B cell (primary cell): Measurements from ENCODE around the gene HS6ST2. TPM values are rescaled to one million over a fixed set of nuclear protein-coding genes. Genes with fewer than 3 reads are reported as not detected.

Experiments used
- ATAC-seq: fragments of 200-7000 bp; cut with Tn5 transposase; one replicate; pipeline ENCODE4 v1.10.0; 2021; ENCODE audit warnings: low read depth, mild to moderate bottlenecking, moderate number of reproducible peaks, moderate library complexity
- CTCF ChIA-PET: fragments of 350-600 bp; sonication (Branson Sonifier 250); formaldehyde crosslinking; loops from one replicate; lab custom pipeline; 2021; ENCODE audit warnings: antibody characterized with exemption, inconsistent platforms; lab: Charles Lee
- POLR2A ChIA-PET: fragments of 350-600 bp; sonication (Branson Sonifier 250); formaldehyde crosslinking; loops from one replicate; lab custom pipeline; 2021; ENCODE audit warnings: antibody characterized with exemption; lab: Charles Lee
- DNase-seq: peaks from one replicate; pipeline ENCODE4 v3.0.0; 2013
- H2AFZ ChIP-seq: 2 replicates; pipeline ENCODE4 v1.6.1; 2012; ENCODE audit warnings: mild to moderate bottlenecking, low read depth, low read length; ENCODE audit not compliant: insufficient read depth, poor library complexity, severe bottlenecking
- H3K27ac ChIP-seq, 2 donors: 1 replicate in 1 of 2; 2 replicates in 1 of 2; pipeline ENCODE4 v1.5.1; 2012 to 2013; ENCODE audit warnings: low read length in 2 of 2, mild to moderate bottlenecking in 2 of 2, moderate library complexity in 1 of 2
- H3K27me3 ChIP-seq, 4 experiments: fragments of 200-600 bp in 1 of 4; sonication (generic) in 1 of 4; replicated peaks in 1 of 4; 1 replicate in 2 of 4; 2 replicates in 2 of 4; pipeline versions ENCODE4 v1.6.1 to v1.7.0; 2013 to 2016; ENCODE audit warnings: low read length in 3 of 4, mild to moderate bottlenecking in 2 of 4, mixed read lengths in 1 of 4, moderate library complexity in 1 of 4; ENCODE audit not compliant: insufficient read depth in 4 of 4, control insufficient read depth in 3 of 4; ENCODE audit errors: control extremely low read depth in 1 of 4
- H3K36me3 ChIP-seq, 2 experiments: replicated peaks in 1 of 2; 1 replicate in 1 of 2; 2 replicates in 1 of 2; pipeline versions ENCODE4 v1.6.1 to v1.7.1; 2013; ENCODE audit warnings: low read length in 1 of 2; ENCODE audit not compliant: insufficient read depth in 2 of 2, control insufficient read depth in 1 of 2; ENCODE audit errors: control extremely low read depth in 1 of 2, extremely low read depth in 1 of 2
- H3K4me1 ChIP-seq, 2 donors: fragments of 200-600 bp in 1 of 2; sonication (generic) in 1 of 2; 1 replicate in 1 of 2; 2 replicates in 1 of 2; pipeline versions ENCODE4 v1.5.1 to v1.6.1; 2013 to 2017; ENCODE audit warnings: low read length in 2 of 2; ENCODE audit not compliant: control insufficient read depth in 2 of 2, insufficient read depth in 2 of 2
- H3K4me2 ChIP-seq: replicated peaks from 2 replicates; pipeline ENCODE3; 2012; ENCODE audit warnings: mild to moderate bottlenecking, low read depth, low read length; ENCODE audit not compliant: poor library complexity, severe bottlenecking
- H3K4me3 ChIP-seq, 5 experiments: fragments of 200-600 bp in 1 of 5; sonication (generic) in 1 of 5; 1 replicate in 3 of 5; 2 replicates in 2 of 5; pipeline versions ENCODE4 v1.5.1 to v1.7.0; 2011 to 2016; ENCODE audit warnings: low read length in 4 of 5, mild to moderate bottlenecking in 4 of 5, low read depth in 2 of 5, control low read depth in 1 of 5, moderate library complexity in 1 of 5; ENCODE audit not compliant: insufficient read depth in 1 of 5; ENCODE audit errors: control extremely low read depth in 1 of 5, extremely low read depth in 1 of 5
- H3K79me2 ChIP-seq: fragments of 200-600 bp; sonication (generic); one replicate; pipeline ENCODE4 v1.6.0; 2016; ENCODE audit warnings: low read length; ENCODE audit not compliant: control insufficient read depth, insufficient read depth
- H3K9ac ChIP-seq: fragments of 200-600 bp; sonication (generic); 2 replicates; pipeline ENCODE4 v1.6.1; 2017; ENCODE audit warnings: mild to moderate bottlenecking, low read length, moderate library complexity
- H3K9me3 ChIP-seq, 3 donors: one replicate each; pipeline versions ENCODE4 v1.6.1 to v1.7.1; 2013; ENCODE audit warnings: low read length in 2 of 3; ENCODE audit not compliant: control insufficient read depth in 2 of 3, insufficient read depth in 1 of 3; ENCODE audit errors: control extremely low read depth in 1 of 3
- H4K20me1 ChIP-seq: 2 replicates; pipeline ENCODE4 v1.6.0; 2012; ENCODE audit warnings: mild to moderate bottlenecking, low read length; ENCODE audit not compliant: insufficient read depth, control insufficient read depth, poor library complexity, severe bottlenecking
- H3K27ac Mint-ChIP-seq: one replicate; pipeline ENCODE4 v1.8.0; 2021; ENCODE audit warnings: mixed read lengths
- H3K27me3 Mint-ChIP-seq: one replicate; pipeline ENCODE4 v1.8.0; 2021; ENCODE audit warnings: mixed read lengths
- H3K4me1 Mint-ChIP-seq: one replicate; pipeline ENCODE4 v1.8.0; 2021; ENCODE audit warnings: mixed read lengths
- H3K4me3 Mint-ChIP-seq: one replicate; pipeline ENCODE4 v1.8.0; 2021; ENCODE audit warnings: mixed read lengths
- H3K9me3 Mint-ChIP-seq: one replicate; pipeline ENCODE4 v1.8.0; 2022; ENCODE audit warnings: mixed read lengths; ENCODE audit not compliant: insufficient read depth
- CTCF ChIP-seq: fragments of 200-600 bp; IDR thresholded peaks from one replicate; pipeline ENCODE4 v1.8.0; 2022; ENCODE audit warnings: antibody characterized with exemption, mild to moderate bottlenecking
- EZH2 ChIP-seq: IDR thresholded peaks from 2 replicates; pipeline ENCODE4 v1.6.1; 2012; ENCODE audit warnings: borderline replicate concordance, low read depth, mild to moderate bottlenecking, moderate library complexity, low read length; ENCODE audit not compliant: insufficient read depth, poor library complexity, severe bottlenecking
- WGBS: methylation state at CpG from one replicate; pipeline ENCODE4 v1.1.5; 2013; ENCODE audit warnings: missing lambda C conversion rate; ENCODE audit not compliant: insufficient coverage; 5-methylcytosine and 5-hydroxymethylcytosine counted together
- intact Hi-C: fragments of 100-400 bp; cut with micrococcal nuclease; formaldehyde crosslinking; loops from one replicate; pipeline ENCODE4 v1.10.0; 2022
- polyA plus RNA-seq: library from polyadenylated mRNA; depleted of rRNA; stranded (reverse); fragments of >200 nt; gene quantifications from 2 replicates; pipeline ENCODE4 v1.2.3, GENCODE V29; 2012
- total RNA-seq, 2 donors: library from RNA; stranded (reverse); fragments of 120-200 nt in 1 of 2; gene quantifications; 1 replicate in 1 of 2; 2 replicates in 1 of 2; pipeline versions ENCODE4 v1.2.3 to v1.2.4, GENCODE V29; 2013 to 2022

Gene HS6ST2
- total and polyA plus RNA-seq, 2 donors (not counting 1 experiment from before 2014, with no cell fraction given): not detected

GRCh38 chrX:132999209-132999608 lies 40.8 kb upstream of the HS6ST2 start:
- H3K4me1 Mint-ChIP-seq: no peaks in the 10 kb centered on the region
- Histone ChIP-seq H3K9ac (no peak overlapping the region), H3K4me1 (no peaks in the 10 kb centered on the region), H3K4me3 (no peak overlapping the region), H3K27me3 (no peaks in the 10 kb centered on the region), H3K9me3 (no peaks in the 10 kb centered on the region), H3K36me3 (no peaks in the 10 kb centered on the region), H2AFZ (no peak overlapping the region), H4K20me1 (no peaks in the 10 kb centered on the region), H3K4me2 (no peak overlapping the region), H3K27ac (no peak overlapping the region), H3K79me2 (no peaks in the 10 kb centered on the region)
- no peak overlapping the region for H3K4me3 Mint-ChIP-seq
- ChIA-PET POLR2A (no interaction called here), CTCF (no interaction called here)
- intact Hi-C loops: no loop called here
- H3K27ac Mint-ChIP-seq: no peak overlapping the region
- TF ChIP-seq CTCF (no peak), EZH2 (no peak)
- ATAC-seq (no peak), DNase-seq (no peak)
- WGBS: no CpG with 5 or more reads among the region's 1 CpG
- H3K27me3 Mint-ChIP-seq: no peaks in the 10 kb centered on the region
- no peaks in the 10 kb centered on the region for H3K9me3 Mint-ChIP-seq

GRCh38 chrX:132990835-132991234 lies 32.4 kb upstream of the HS6ST2 start:
- Histone ChIP-seq H3K27ac (no peak overlapping the region), H4K20me1 (no peaks in the 10 kb centered on the region), H3K4me1 (no peaks in the 10 kb centered on the region), H3K79me2 (no peaks in the 10 kb centered on the region), H3K4me2 (no peak overlapping the region), H3K36me3 (no peaks in the 10 kb centered on the region), H3K27me3 (no peaks in the 10 kb centered on the region), H3K4me3 (no peak overlapping the region), H3K9ac (no peak overlapping the region), H3K9me3 (no peaks in the 10 kb centered on the region), H2AFZ (no peak overlapping the region)
- Mint-ChIP-seq H3K4me1 (no peaks in the 10 kb centered on the region), H3K4me3 (no peak overlapping the region), H3K27ac (no peak overlapping the region), H3K9me3 (no peaks in the 10 kb centered on the region), H3K27me3 (no peaks in the 10 kb centered on the region)
- ATAC-seq (no peak), DNase-seq (no peak)
- no peak for TF ChIP-seq CTCF
- TF ChIP-seq EZH2: no peak
- ChIA-PET POLR2A (no interaction called here), CTCF (no interaction called here)
- intact Hi-C loops: no loop called here
- 100% methylated on average over 1 of the region's 2 CpGs for WGBS
